HuH-7 (cell line): ENCODE measurements around the gene LTBP3.
"Not testable (repeated sequence)": the region's sequence is repeated elsewhere in the genome, so short reads cannot be mapped to it uniquely, and the experiment has no call there.

Experiments used
- DNase-seq: peaks from one replicate; pipeline ENCODE4 v3.0.0; 2011; ENCODE audit warnings: low spot score

Gene LTBP3

GRCh38 chr11:65571420-65571819, 13.3 kb upstream of the LTBP3 start:
- DNase-seq, result no peak

- DNase-seq, result peak; percentile 92
Observed at GRCh38 chr11:65569973-65570918, 12.1 kb upstream of the LTBP3 start, which contains the start of gene ZNRD2. Gene ZNRD2 (plus strand): TSS chr11:65570477. CDS start chr11:65570492, 15 bp downstream.

GRCh38 chr11:65569164-65569972, 11.2 kb upstream of the LTBP3 start:
- DNase-seq, result no peak

- DNase-seq, result no peak
Observed at GRCh38 chr11:65565624-65566453, 7.7 kb upstream of the LTBP3 start.

GRCh38 chr11:65564879-65565559, 6.9 kb upstream of the LTBP3 start:
- not testable (repeated sequence) for DNase-seq

GRCh38 chr11:65563601-65564000, 5.4 kb upstream of the LTBP3 start:
- DNase-seq, result no peak

- no peak for DNase-seq
Observed at GRCh38 chr11:65562788-65563187, 4.6 kb upstream of the LTBP3 start.

GRCh38 chr11:65562020-65562419, 3.9 kb upstream of the LTBP3 start:
- DNase-seq, result no peak

- peak; percentile 63 for DNase-seq
Observed at GRCh38 chr11:65560555-65561418, 2.6 kb upstream of the LTBP3 start.

GRCh38 chr11:65559951-65560537, 1.9 kb upstream of the LTBP3 start:
- no peak for DNase-seq

- no peak for DNase-seq
Observed at GRCh38 chr11:65559535-65559934, 1.4 kb upstream of the LTBP3 start.

GRCh38 chr11:65558930-65559509, 861 bp upstream of the LTBP3 start:
- no peak for DNase-seq

GRCh38 chr11:65557280-65558001, 718 bp downstream of the LTBP3 start:
- DNase-seq, result no peak

- DNase-seq, result no peak
Observed at GRCh38 chr11:65556470-65557279, 1.5 kb downstream of the LTBP3 start.

GRCh38 chr11:65555693-65556231, 2.4 kb downstream of the LTBP3 start:
- DNase-seq, result peak; percentile 59

GRCh38 chr11:65554842-65555430, 3.2 kb downstream of the LTBP3 start:
- no peak for DNase-seq

- no peak for DNase-seq
Observed at GRCh38 chr11:65554057-65554818, 3.9 kb downstream of the LTBP3 start.
